HG03460 (cell line): ENCODE measurements around the gene CLDND1.

ENCODE experiments used
- ATAC-seq: cut with Tn5 transposase; IDR thresholded peaks from one replicate; pipeline ENCODE4 v1.9.1; 2021; ENCODE audit not compliant: unreplicated experiment

CLDND1 gene

GRCh38 chr3:98552232-98553020, 29.7 kb upstream of the CLDND1 start:
- ATAC-seq: no peak

DNA sequence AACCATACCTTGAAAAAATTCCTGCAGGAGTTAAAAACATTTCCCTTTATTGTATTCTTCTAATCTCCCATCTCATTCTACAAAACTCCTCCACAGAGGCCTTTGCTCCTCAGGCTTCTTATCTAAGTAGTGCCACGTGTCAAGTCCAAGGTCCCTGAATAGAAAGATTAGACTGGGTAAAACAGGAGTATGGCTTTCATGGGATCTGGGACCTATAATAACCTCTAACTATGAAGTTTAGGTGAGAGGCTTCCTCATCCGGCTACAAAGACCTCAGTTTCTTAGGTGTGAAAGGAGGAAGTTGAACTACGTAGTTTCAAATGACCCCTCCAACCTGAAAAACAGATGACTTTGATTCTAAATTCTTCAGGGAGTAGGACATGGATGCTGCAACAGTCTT, 29.1 kb upstream of the CLDND1 start:
- no peak for ATAC-seq

GRCh38 chr3:98551236-98551635, 28.5 kb upstream of the CLDND1 start:
- no peak for ATAC-seq

GRCh38 chr3:98550833-98551232, 28.1 kb upstream of the CLDND1 start:
- no peak for ATAC-seq

- no peak for ATAC-seq
These were observed 25.8 kb upstream of the CLDND1 start for GRCh38 chr3:98548544-98548943.

DNA sequence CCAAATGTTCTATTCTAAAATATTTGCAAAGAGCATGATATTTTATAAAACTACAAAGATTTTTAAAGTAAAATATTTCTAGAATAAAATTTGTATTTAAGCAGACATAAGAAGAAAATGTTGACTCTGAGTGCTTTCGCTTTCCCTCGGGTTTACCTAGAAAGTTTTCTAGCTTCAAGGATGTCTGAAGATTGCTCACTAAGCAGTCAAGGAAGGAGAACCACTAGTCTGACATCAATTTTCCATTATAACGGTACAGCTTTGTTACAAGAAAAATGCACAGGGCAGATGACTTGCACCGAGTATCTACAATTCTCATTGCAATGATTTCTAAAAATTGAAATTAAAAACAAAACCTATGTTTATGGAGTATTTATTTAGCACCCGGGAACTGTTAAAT, 23.2 kb upstream of the CLDND1 start:
- ATAC-seq: peak; percentile 47

DNA sequence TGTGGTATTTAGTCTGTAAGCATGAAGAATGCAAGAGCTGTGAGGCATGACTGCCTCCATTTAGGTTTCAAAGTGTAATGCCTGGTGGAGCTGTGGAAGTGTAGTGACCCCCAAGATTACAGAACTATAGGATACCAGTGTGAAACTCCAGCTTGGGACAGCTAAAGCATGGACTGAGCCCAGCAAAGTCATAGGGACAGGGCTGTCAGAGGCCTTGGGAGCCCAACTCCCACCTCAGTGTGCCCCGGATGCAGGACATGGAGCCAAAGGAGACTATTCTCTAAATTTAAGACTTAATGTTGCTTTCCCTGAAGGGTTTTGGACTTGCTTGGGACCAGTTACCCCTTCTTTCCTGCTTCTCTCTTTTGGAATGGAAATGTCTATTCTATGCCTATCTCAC, 19.9 kb upstream of the CLDND1 start:
- ATAC-seq: no peak

DNA sequence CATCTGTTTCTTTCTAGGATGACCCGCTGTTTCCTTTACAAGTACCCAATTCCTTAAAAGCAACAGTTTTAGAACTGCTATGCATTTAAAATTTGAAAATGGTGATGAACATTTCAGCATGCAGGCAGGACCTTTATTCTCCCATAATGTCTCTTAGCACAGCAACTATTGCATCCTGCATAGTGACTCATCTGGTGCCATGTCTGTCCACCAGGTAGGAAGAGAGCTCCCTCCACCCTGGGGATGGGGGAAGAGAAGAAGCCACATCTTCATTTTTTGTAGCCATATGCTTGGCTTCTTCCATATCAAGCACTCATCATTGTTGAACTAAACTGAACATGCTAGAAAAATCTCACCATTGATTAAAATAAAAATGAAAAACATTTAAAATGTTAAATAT, 19.0 kb upstream of the CLDND1 start:
- ATAC-seq: no peak

DNA sequence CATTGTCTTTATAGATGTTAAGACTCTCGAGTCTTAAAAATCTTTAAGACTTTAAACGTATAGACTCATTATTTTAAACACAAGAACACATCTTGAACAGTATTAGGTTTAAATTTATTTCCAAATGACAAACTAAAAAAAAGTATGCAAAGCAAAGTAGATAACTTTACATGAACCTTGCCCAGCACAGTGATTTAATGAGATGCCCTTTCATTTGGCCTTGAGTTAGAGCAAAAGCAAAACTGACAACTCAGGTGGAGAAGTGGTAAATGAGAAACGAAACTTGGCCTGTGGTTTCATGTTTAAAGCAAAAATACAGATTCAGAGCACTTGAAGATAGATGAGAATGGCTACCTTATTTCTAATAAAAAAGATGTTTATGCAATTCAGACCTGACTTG, 17.6 kb upstream of the CLDND1 start:
- ATAC-seq: peak; percentile 41

GRCh38 chr3:98536456-98537017, 13.8 kb upstream of the CLDND1 start:
- ATAC-seq: peak; percentile 73

DNA sequence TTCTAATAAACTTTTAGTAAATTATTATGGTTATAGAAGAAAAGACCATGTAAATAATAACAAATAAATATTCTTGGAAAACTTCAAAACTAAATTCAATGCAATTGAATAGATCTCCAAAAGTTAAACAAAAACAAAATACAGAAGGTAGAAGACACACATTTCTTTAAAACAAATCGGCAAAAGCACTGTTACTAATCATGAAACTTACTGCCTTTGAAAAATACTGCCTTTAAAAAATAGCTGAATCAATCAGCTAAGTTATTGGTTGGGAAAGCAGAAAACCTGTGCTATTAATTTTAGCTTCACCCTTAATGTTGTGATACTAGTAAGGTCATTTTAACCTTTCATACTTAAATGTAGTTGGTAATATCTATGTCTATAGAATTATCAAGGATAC, 12.0 kb upstream of the CLDND1 start:
- no peak for ATAC-seq

- ATAC-seq: no peak
These were observed 11.5 kb upstream of the CLDND1 start for GRCh38 chr3:98534168-98534567.

GRCh38 chr3:98532709-98533571, 10.2 kb upstream of the CLDND1 start:
- no peak for ATAC-seq

GRCh38 chr3:98532275-98532637, 9.6 kb upstream of the CLDND1 start:
- ATAC-seq: no peak

DNA sequence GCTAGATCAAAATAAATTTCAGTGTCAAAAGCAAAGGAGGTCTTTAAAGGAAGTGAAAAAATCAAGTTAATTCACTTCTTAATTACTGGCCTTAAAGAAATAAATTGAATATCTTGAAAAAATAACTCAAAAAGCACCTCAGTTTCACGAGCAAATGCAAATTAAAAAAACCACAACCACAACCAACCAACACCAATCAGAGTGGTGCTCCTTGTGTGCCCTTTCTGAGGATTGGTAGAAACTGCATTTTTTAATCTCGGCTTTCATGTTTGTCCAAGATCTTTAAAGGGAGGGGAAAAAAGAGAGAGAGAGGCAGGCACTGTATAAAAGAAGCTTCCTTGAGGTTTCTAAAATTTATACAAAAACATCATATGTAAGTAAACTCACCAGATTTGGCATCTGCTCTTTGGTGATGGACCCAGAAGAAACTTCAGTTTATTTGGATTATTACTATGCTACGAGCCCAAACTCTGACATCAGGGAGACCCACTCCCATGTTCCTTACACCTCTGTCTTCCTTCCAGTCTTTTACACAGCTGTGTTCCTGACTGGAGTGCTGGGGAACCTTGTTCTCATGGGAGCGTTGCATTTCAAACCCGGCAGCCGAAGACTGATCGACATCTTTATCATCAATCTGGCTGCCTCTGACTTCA, 9.0 kb upstream of the CLDND1 start, which contains the start of gene GPR15:
Gene GPR15 (plus strand): TSS at position 357 of the 653 bp plus-strand sequence. CDS start 56 bp downstream, at position 413.
- ATAC-seq: peak; percentile 20

GRCh38 chr3:98530676-98531075, 8.0 kb upstream of the CLDND1 start:
- ATAC-seq: no peak

- ATAC-seq: no peak
These were observed 7.3 kb upstream of the CLDND1 start for GRCh38 chr3:98529856-98530459.

- no peak for ATAC-seq
These were observed 6.0 kb upstream of the CLDND1 start for GRCh38 chr3:98528474-98529346.

DNA sequence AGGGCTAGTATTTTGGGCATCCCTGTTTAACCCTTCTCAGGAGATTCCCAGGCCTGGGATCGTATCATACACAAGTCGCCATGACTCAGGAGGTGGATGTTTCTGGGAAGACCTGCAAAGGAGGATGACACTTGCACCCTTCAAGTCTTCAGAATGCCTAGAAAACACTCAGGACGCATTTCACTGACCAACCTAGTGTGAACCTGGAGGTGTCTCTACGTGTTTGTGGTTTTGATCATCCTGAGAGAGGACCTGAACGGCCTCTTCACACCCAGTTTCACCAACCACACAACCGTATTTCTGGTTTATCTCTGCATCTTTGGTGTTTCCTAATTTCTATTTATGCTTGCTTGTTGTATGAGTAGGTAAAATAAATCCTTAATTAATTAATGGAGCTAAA, 2.8 kb upstream of the CLDND1 start:
- no peak for ATAC-seq
